Measurements from ENCODE around the gene TMEM60.

GRCh38 chr7:77747178-77747577 lies 51.1 kb downstream of the TMEM60 start:
- TF ChIP-seq CTCF (conservative IDR thresholded peaks at IDR 0.05 in 1 of 2, IDR thresholded peaks at IDR 0.05 in 1 of 2; ENCODE audit: extremely low read depth in 1 of 2, insufficient read depth in 1 of 2, low read depth in 1 of 2, low read length in 2 of 2) = no peak
- TF ChIP-seq EZH2 (IDR thresholded peaks at IDR 0.05; ENCODE audit: borderline replicate concordance, low read length) = no peak
